ENCODE results near the gene STAM.

STAM gene

DNA sequence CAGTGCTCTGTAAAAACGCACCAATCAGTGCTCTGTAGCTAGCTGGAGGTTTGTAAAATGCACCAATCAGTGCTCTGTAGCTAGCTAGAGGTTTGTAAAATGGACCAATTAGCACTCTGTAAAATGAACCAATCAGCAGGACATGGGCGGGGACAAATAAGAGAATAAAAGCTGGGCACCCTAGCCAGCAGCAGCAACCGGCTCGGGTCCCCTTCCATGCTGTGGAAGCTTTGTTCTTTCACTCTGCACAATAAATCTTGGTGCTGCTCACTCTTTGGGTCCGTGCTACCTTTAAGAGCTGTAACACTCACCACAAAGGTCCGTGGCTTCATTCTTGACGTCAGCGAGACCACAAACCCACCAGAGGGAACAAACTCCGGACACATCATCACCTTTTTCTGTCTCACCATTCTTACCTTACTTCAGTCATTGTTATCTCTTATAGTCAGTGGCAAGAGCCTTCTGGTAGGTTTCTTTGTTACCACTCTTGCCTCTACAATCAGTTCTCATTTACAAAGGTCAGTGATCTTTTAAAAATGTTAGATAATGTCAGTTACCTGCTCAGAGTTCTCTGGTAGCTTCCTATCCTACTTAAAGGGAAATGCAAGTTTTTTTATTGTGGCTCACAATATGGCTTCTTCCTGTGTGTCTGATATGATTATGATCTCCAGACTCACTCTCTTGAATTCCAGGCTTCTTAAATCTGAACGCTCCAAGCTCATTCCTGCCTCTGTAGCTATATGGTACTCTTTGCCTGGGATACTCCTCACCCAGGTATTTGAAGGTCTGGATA lies 4.5 kb downstream of the STAM start:
- no peak for DNase-seq

DNA sequence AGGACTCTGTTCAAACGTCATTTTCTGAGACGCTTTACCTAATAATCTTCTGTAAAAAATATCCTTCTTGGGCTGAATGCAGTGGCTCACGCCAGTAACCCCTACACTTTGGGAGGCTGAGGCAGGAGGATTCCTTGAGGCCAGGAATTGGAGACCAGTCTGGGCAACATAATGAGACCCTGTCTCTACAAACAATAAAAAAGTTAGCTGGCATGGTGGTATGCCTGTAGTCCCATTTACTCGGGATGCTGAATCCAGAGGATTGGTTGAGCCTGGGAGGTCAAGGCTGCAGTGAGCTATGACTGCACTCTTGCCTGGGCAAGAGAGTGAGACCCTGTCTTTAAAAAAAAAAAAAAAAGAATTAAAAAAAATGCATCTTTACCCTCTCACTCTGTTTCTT lies 5.1 kb downstream of the STAM start:
- no peak for DNase-seq

DNA sequence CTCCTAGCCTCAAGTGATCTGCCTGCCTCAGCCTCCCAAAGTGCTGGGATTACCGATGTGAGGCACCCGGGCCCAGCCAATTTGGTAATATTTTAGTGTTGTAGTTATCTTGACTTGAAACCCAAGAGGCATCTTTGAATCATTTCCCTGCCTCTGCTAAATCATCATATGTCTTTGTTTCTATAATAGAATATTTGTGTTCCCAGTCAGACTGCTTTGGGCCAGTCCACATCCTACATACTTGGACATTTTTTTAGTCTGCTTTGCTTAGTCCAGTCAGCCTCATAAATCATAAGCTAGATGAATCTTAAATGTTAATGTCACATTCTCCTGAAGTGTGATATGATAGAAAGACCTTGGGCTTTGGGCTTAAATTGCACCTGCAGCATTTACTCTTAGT lies 5.9 kb downstream of the STAM start:
- no peak for DNase-seq

DNA sequence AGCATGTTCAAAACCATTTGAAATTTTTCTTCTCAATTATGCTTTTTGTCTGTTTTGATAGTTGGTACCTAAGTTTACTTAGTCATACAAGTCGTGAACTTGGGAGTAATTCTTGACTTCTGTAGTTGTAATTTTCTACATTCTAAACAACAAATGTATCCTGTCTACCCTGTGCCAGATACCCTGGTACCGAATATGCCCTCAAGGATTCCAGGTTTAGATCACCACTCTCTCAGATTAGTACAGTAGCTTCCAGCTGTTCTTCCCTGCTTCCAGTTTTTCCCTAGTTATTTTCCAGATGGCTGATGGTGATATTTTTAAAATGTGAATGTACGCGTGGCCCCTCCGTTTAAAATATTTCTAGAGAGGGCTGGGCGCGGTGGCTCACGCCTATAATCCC lies 6.5 kb downstream of the STAM start:
- DNase-seq, result no peak

DNA sequence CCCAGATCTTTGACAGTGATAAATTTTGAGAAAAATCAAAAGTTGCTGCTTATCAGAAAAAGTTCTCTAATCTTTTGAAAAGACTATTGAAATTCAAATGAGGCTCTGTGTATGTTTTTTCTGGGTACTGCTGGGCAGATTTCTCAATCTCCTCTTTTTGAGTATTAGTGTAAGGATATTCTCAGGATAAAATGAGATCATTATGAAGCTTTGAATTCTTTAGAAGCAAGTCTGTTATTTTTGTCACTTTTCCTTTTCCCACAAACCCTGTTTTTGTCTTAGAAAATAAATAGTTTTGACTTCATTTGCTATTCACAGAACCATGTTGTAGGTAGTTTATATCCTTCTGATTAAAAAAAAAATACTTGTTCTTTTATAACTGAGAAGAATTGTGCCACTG lies 7.9 kb downstream of the STAM start:
- no peak for DNase-seq

DNA sequence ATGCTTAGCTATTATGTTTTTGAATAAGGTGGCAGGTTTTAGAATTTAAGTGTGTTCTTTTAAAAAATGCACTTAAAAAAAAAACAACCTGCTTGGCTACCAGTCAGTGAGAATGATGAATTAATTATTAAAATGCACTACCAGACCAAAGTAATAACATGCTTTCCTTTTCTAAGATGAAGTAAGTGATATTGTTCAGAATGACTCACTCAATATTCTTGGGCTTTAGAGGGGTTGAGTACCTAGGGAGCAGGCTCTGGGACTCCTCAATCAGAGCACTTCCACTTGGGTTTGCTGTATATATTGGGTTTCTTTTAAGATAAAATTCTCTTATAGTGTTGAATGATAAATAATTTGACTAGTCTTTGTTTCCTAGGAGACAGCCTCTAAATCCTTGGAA lies 8.6 kb downstream of the STAM start:
- no peak for DNase-seq

DNA sequence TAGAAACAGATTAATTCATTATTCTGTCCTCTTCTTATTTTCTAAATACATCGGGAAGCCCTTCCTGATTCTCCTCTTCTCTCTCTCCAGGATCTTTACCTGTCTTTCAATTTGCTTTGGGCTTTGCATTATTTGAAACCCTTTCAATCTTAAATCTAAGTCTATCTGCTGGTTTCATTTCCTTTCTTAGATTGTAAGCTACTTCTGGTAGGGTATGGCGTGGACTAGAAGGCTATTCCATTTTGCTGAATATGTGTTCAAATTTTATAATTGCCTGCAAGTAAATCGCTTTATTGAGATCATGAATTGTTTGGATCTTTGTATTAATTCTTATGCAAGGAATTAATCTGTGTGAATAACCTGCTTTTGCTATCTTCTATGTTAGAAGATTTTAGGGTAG lies 11.1 kb downstream of the STAM start:
- no peak for DNase-seq

DNA sequence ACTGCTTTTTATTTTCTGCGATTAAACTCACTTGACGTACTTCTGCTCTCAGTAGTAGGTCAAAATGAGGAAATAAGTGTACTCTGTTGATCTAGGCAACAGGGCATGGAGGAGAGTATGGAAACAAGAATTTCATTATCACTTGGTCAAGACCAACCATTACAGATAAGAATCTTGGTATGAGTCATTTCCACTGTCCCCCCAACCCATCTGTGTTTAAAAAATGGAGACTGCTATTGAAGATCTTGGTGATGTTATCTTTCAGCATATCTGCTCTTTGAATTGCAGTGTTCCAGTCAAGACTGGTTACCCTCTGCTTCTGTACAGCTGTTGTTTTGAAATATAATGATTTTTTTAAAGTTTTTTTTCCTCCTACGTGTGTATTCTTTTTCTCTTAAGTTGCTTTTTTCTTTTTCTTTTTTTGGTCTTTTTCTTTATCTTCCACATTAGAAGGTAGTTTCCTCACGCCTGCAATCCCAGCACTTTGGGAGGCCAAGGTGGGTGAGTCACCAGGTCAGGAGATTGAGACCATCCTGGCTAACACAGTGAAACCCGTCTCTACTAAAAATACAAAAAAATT lies 11.7 kb downstream of the STAM start:
- DNase-seq, result no peak

DNA sequence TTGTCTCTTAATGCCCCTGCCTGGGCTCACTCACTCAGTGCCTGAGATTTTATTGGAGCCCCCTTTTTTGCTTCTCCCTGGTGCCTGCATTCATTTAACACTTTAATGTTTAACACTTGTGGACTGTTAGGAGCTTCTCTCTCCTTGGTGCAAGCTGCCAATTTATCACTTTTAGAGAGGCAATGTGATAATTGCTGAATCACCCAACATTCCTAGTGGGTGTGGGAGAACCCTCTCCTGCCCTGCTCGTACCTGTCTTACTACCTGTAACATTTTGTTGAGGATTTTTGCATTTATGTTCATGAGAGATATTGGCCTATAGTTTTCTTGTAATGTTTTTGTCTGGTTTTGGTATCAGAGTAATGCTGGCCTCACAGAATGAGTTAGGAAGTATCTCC lies 13.2 kb downstream of the STAM start:
- no peak for DNase-seq

DNA sequence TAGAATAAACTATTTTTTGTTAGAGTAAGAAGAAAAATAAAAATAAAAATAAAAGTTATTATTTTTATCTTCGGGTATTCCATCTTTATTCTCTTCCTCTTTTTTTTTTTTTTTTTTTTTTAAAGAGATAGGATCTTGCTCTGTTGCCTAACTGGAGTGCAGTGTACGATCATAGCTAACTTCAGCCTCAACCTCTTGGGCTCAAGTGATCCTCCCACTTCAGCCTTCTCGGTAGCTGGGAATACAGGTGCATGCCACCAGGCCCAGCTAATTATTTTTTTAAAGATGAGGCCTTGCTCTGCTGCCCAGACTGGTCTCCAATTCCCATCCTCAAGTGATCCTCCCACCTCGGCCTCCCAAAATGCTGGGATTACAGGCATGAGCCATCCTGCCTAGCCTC lies 15.4 kb downstream of the STAM start:
- no peak for DNase-seq

DNA sequence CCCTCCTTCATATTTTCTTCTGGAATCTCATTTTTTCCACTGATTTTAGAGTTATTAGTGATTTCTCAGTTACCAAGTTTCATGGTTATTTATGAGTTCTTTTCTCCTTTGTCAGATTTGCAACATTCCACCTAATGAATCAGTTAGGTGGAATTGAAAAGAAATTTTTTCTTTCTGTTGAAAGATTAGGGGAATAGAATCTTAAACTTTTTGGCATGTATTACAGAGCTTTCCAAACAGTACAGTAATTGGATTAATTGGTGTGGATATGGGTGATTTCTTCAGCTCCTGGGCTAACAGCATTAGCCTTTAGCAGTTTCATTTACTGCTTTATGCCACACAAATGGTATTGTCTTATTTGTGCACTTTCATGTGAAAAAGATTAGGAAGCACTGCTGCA lies 17.0 kb downstream of the STAM start:
- no peak for DNase-seq

DNA sequence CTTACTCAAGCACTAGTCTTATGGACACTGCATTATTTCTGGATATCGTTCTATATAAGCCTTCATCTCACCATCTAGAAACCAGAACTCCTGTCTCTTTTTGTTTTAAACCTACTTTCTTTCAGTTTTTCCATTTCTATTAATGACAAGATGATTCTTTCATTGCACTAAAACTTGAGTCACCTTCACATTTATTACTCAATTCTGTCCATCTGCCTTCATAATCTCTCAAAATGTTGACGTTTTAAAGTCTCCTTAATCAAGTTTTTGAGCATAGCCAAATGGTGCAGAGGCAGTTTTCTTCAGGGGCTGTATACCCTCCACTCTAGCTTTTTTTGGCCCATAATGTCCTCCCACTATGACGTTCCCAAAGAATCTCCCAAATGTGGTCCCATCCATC lies 17.6 kb downstream of the STAM start:
- DNase-seq, result no peak

DNA sequence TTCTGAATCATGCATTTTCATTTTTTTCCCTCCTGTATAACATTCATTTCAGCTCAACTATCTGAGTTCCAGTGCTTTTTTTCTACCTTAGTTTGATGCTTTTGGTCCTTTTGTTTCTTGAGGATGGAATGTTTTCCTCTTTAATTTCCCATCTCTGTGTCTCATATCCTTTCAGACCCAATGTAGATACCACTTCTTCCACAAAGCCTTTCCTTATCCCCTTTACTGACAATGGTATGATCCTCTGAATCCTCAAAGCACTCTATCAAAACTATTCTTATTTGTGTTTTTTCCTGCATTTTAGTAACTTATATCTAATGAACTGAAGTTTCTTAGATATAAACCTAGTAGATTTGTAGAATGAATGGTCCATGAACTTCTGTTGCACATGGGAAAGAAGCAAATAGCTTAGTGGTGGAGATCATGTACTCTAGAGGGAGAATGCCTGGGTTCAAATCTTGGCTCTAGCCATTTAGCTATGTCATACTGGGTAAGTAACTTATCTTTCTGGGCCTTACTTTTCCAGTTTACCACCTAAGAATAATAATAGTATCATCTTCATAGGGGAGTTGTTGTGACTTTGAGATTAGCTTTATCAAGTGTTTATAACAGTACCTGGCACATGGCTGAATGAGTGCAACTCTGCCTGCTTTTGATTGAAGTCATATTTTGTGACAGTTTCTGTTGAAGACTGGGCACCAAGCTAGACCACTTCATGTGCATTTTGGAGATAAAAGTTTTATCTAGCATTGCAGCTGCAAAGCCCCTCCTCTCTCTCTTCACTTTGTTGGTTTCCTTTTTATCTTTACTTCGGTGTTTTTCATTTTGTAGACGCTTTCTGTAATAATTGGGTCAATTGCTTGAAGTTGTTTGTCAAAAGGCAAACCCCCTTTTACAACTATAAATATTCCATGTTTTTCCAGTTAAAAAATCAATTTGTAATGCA lies 18.5 kb downstream of the STAM start:
- no peak for DNase-seq

DNA sequence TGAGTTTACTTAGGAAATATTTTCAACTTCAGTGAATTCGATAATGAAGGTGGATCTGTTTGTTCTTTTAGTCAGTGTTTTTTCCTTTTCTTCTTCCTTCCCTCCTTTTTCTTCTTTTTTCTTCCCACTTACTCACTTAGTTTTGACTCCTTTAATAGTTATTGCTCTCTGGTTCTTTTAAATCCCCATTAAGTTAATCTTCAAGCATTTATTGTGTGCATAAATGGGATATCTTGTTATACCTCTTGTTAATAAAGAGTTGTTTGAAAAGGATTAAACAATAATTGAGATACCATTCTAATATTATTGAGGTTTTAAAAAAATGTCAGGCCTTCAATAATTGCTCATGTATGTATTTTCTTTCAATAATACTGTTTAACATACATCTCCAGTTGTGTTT lies 19.5 kb downstream of the STAM start:
- DNase-seq, result no peak

DNA sequence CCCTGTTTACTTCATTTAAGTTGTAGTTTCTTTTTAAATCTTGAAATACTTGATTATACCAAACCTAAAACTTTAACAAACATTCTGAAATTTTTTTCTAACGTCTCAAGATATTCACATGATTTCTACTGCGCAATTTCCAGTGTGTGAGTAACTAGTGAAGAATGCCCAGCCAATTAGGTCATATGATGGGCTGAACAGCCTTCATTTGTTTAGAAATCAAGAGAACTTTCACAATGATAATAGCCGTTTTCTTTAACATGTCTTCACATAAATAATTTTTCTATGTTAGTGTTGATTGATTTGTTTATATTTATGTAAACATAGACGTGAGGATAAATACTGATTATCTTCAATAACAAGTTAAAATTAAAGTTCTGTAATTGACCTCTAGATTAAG lies 21.8 kb downstream of the STAM start:
- DNase-seq, result no peak

DNA sequence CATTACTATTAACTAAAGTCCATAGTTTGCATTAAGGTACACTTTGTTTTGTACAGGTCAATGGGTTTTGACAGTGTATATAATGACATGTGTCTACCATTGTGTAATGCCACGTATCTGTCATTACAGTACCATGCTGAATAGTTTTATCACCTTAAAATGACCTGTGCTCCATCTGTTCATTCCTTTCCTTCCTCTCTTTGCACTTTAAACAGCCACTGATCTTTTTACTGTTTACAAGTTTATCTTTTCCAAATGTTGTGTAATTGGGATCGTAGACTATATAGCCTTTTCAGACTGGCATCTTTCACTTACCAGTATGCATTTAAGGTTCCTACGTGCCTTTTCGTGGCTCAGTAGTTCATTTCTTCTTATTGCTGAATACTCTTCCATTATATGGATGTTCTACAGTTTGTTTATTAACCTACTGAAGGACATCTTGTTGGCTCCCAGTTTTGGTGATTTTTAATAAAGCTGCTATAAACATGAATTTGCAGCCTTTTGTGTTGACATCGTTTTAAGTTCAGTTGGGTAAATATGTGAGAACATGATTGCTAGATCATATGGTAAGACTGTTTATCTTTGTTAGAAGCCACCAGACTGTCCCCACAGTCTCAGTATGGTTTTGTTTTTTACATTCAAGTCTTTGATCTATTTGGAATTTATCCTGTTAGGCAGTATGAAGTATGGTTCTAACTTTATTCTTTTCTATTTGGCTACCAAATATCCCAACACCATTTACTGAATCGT lies 24.7 kb downstream of the STAM start:
- no peak for DNase-seq

DNA sequence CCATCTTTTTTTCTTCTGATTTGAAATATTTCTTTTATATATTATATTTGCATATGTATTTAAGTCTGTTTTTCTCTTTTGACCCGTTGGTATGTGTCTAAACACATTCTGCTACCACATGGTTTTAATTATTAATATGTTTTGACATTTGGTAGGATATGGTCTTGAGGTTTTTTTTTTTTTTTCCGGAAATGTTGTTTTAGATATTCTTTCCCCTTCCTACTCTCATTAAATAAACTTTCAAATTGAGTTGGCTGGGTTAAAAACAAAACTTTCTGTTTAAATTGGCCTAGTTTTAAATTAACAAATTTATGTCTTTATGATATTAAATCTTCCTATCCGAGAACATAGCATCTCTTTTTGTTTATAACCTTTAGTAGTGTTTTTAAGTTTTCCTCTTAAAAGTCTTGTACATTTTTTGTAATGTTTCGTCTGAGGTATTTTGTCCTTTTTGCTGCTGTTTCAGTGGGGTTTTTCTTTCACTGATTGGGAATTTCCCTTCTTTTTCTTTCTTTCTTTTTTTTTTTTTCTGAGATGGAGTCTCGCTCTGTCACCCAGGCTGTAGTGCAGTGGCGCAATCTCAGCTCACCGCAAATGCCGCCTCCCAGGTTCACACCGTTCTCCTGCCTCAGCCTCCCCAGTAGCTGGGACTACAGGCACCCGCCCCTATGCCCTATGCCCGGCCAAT lies 25.4 kb downstream of the STAM start:
- DNase-seq, result no peak

DNA sequence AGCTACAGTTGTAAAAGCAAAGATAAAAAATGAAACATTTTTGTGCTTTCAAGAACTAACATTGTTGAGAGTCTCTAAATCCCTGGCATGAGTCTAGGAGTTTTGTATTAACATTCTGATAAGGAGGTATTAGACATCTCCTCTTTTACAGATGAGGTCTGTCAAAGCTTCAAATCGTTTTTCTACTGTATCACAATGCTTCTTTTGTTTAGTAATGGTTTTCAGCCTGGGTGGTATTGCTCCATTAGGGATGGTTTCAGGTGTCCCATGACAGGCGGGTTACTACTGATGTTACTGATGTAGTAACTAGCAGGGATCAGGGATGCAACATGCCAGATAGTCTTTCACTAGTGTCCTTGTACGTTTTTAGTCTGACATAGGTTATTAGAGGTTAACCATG lies 27.4 kb downstream of the STAM start:
- DNase-seq, result no peak

DNA sequence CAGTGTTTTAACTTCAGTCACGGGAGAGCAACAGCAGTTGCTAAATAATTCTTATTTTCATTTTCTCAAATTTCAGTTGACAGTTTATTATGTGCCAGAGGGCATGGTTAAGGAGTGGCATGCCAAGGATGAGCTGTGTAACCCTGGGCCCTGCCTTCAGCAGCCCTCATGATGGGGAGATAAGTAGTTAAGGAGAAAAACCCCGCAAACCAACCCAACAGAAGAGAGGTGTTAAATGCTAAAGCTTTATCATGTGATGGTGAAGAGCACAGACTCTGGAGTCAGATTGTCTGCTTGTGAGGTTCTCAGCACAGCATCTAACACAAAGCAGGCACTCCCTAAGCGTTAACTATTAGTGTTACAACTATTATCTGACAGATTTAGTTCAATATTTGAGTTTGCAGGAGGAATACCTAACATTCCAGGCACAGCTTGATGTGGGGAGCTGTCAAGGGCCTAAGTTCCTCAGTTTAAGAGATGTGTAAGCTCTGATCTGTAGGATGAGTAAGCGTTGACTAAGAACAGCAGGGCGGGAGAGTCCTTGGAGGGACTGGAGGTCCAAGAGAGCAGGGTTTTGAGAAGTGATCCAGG lies 29.6 kb downstream of the STAM start:
- DNase-seq, result no peak

DNA sequence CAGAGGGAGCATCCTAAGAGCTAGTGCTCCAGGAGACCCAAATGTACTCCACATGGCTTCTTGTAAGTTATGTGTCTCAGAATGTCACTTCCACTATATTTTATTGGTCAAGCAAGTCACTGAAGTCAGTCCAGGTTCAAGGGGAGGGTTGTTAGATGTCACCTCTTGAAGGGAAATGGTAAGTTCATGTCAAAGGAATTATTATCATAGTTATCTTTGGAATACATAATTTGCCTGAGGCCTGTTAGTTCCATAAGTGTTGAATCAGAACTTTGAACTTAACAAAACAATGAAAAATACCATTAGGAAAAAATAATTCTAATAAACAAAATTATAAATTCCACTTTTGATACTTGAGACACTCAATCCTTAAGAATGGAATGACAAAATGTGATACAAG lies 30.6 kb downstream of the STAM start:
- no peak for DNase-seq

DNA sequence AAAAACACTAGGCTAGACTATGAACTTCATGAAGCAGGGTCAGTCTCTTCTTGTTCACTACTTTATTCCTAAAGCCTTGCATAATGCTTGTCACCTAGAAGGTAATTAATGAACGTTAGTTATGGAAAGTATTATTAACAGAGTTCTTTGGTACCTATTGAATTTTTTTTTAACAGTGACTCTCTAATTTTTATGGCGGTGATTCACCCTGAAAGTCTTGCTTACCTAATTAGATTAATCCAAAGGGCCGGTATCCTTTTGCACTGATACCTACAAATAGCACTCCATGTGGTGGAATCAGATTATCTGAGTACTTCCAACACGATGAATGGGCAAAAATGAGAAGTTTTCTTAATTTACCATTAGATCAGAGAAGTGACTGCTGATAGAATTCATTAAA lies 31.7 kb downstream of the STAM start:
- DNase-seq, result no peak

DNA sequence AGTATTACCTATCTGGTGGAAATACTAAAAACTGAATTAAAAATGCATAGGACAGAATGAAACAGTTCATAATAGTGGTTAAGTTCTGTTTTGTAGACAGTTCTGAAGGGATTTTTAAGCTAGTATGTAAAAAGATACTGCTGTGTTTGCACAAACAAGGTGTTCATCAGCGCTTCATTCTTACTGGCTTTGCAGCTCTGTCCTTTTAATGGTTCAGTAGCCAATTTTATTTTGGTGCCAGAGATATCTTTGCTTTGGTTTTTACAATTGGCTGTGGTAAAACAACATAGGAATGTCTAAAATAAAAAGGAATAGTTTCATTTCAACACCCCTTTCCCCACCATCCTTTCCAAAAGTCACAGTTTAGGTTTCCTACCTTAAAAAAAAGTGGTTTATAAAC lies 33.0 kb downstream of the STAM start:
- no peak for DNase-seq
